ENCODE data around the gene INSYN2B. TPM values are rescaled to one million over a fixed set of nuclear protein-coding genes. Genes with fewer than 3 reads are reported as not detected.

INSYN2B gene
- total and polyA plus RNA-seq, 2 experiments from 2014 or later, result not detected

DNA sequence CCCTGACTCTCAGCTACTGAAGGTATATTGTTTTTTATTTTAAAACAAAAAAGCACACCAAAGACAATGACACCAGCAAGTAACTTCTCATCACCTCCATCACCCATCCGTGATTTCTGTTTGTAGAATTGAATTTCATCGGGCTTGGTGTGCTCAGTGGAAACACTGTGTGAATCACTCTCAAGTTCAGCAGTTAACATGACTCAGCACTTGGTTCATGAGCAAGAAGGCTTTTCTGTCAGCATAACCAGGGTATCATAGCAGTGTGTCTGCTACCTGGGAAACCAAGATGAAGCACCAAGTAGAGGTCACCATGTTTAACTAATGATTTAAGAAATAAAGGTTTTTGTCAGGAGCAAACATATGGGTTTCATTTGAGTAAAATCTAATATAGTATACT is 123.7 kb downstream of the INSYN2B start:
- ATAC-seq, result no peak

More for the DNA sequence above, 123.7 kb downstream of the INSYN2B start:
- Mint-ChIP-seq H3K27ac (no peak overlapping the region), H3K9me3 (peaks cover 13% of the 10 kb centered on the region; the same call in 2 of the 3 replicates), H3K4me3 (no peak overlapping the region), H3K36me3 (ENCODE audit: low read depth) (peaks cover 4% of the 10 kb centered on the region; the same call in 2 of the 3 replicates), H3K27me3 (ENCODE audit: insufficient read depth, low read depth, poor library complexity) (peaks cover 1% of the 10 kb centered on the region), H3K4me1 (no peaks in the 10 kb centered on the region; the same call in 2 of the 3 replicates)
- Histone ChIP-seq H2AFZ (no peak overlapping the region), H3K27ac (ENCODE audit: low read depth) (no peak overlapping the region), H3K79me2 (replicated peaks; ENCODE audit: insufficient read depth) (no peaks in the 10 kb centered on the region), H3K4me2 (no peak overlapping the region), H3K9me2 (ENCODE audit: insufficient read depth) (0 out of 2 replicates have a peak, but pooled peaks cover 4% of the 10 kb centered on the region), H4K20me1 (replicated peaks; ENCODE audit: insufficient read depth) (no peaks in the 10 kb centered on the region), H3K36me3 (ENCODE audit: insufficient read depth) (no peaks in the 10 kb centered on the region), H3K4me1 (ENCODE audit: insufficient read depth) (no peaks in the 10 kb centered on the region), H3K27me3 (ENCODE audit: insufficient read depth) (no peaks in the 10 kb centered on the region), H3K4me3 (no peak overlapping the region), H3F3A (replicated peaks; ENCODE audit: low read depth) (no peaks in the 10 kb centered on the region)
- TF ChIP-seq POLR2AphosphoS5 (IDR thresholded peaks at IDR 0.05; ENCODE audit: low read depth) (no peak), NANOG (IDR thresholded peaks at IDR 0.05; ENCODE audit: borderline replicate concordance) (no peak), EZH2phosphoT487 (IDR thresholded peaks at IDR 0.05; ENCODE audit: unreplicated experiment) (no peak), ZNF114 (CRISPR knock-in tag; IDR thresholded peaks at IDR 0.05) (no peak), CREB1 (CRISPR knock-in tag; IDR thresholded peaks at IDR 0.05; ENCODE audit: low read depth) (no peak), EZH2 (IDR thresholded peaks at IDR 0.05; ENCODE audit: low read depth, unreplicated experiment) (no peak), JUNB (IDR thresholded peaks at IDR 0.05; ENCODE audit: unreplicated experiment) (no peak)
- TF ChIP-seq, protein P1, sequence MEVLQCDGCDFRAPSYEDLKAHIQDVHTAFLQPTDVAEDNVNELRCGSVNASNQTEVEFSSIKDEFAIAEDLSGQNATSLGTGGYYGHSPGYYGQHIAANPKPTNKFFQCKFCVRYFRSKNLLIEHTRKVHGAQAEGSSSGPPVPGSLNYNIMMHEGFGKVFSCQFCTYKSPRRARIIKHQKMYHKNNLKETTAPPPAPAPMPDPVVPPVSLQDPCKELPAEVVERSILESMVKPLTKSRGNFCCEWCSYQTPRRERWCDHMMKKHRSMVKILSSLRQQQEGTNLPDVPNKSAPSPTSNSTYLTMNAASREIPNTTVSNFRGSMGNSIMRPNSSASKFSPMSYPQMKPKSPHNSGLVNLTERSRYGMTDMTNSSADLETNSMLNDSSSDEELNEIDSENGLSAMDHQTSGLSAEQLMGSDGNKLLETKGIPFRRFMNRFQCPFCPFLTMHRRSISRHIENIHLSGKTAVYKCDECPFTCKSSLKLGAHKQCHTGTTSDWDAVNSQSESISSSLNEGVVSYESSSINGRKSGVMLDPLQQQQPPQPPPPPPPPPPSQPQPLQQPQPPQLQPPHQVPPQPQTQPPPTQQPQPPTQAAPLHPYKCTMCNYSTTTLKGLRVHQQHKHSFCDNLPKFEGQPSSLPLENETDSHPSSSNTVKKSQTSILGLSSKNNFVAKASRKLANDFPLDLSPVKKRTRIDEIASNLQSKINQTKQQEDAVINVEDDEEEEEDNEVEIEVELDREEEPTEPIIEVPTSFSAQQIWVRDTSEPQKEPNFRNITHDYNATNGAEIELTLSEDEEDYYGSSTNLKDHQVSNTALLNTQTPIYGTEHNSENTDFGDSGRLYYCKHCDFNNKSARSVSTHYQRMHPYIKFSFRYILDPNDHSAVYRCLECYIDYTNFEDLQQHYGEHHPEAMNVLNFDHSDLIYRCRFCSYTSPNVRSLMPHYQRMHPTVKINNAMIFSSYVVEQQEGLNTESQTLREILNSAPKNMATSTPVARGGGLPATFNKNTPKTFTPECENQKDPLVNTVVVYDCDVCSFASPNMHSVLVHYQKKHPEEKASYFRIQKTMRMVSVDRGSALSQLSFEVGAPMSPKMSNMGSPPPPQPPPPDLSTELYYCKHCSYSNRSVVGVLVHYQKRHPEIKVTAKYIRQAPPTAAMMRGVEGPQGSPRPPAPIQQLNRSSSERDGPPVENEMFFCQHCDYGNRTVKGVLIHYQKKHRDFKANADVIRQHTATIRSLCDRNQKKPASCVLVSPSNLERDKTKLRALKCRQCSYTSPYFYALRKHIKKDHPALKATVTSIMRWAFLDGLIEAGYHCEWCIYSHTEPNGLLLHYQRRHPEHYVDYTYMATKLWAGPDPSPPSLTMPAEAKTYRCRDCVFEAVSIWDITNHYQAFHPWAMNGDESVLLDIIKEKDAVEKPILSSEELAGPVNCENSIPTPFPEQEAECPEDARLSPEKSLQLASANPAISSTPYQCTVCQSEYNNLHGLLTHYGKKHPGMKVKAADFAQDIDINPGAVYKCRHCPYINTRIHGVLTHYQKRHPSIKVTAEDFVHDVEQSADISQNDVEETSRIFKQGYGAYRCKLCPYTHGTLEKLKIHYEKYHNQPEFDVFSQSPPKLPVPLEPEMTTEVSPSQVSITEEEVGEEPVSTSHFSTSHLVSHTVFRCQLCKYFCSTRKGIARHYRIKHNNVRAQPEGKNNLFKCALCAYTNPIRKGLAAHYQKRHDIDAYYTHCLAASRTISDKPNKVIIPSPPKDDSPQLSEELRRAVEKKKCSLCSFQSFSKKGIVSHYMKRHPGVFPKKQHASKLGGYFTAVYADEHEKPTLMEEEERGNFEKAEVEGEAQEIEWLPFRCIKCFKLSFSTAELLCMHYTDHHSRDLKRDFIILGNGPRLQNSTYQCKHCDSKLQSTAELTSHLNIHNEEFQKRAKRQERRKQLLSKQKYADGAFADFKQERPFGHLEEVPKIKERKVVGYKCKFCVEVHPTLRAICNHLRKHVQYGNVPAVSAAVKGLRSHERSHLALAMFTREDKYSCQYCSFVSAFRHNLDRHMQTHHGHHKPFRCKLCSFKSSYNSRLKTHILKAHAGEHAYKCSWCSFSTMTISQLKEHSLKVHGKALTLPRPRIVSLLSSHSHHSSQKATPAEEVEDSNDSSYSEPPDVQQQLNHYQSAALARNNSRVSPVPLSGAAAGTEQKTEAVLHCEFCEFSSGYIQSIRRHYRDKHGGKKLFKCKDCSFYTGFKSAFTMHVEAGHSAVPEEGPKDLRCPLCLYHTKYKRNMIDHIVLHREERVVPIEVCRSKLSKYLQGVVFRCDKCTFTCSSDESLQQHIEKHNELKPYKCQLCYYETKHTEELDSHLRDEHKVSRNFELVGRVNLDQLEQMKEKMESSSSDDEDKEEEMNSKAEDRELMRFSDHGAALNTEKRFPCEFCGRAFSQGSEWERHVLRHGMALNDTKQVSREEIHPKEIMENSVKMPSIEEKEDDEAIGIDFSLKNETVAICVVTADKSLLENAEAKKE (CRISPR knock-in tag; IDR thresholded peaks at IDR 0.05), result no peak
- TF ChIP-seq, protein P2, sequence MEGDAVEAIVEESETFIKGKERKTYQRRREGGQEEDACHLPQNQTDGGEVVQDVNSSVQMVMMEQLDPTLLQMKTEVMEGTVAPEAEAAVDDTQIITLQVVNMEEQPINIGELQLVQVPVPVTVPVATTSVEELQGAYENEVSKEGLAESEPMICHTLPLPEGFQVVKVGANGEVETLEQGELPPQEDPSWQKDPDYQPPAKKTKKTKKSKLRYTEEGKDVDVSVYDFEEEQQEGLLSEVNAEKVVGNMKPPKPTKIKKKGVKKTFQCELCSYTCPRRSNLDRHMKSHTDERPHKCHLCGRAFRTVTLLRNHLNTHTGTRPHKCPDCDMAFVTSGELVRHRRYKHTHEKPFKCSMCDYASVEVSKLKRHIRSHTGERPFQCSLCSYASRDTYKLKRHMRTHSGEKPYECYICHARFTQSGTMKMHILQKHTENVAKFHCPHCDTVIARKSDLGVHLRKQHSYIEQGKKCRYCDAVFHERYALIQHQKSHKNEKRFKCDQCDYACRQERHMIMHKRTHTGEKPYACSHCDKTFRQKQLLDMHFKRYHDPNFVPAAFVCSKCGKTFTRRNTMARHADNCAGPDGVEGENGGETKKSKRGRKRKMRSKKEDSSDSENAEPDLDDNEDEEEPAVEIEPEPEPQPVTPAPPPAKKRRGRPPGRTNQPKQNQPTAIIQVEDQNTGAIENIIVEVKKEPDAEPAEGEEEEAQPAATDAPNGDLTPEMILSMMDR (conservative IDR thresholded peaks at IDR 0.05; ENCODE audit: low read depth in 2 of 2), result no peak
- TF ChIP-seq, protein P3, sequence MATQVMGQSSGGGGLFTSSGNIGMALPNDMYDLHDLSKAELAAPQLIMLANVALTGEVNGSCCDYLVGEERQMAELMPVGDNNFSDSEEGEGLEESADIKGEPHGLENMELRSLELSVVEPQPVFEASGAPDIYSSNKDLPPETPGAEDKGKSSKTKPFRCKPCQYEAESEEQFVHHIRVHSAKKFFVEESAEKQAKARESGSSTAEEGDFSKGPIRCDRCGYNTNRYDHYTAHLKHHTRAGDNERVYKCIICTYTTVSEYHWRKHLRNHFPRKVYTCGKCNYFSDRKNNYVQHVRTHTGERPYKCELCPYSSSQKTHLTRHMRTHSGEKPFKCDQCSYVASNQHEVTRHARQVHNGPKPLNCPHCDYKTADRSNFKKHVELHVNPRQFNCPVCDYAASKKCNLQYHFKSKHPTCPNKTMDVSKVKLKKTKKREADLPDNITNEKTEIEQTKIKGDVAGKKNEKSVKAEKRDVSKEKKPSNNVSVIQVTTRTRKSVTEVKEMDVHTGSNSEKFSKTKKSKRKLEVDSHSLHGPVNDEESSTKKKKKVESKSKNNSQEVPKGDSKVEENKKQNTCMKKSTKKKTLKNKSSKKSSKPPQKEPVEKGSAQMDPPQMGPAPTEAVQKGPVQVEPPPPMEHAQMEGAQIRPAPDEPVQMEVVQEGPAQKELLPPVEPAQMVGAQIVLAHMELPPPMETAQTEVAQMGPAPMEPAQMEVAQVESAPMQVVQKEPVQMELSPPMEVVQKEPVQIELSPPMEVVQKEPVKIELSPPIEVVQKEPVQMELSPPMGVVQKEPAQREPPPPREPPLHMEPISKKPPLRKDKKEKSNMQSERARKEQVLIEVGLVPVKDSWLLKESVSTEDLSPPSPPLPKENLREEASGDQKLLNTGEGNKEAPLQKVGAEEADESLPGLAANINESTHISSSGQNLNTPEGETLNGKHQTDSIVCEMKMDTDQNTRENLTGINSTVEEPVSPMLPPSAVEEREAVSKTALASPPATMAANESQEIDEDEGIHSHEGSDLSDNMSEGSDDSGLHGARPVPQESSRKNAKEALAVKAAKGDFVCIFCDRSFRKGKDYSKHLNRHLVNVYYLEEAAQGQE (IDR thresholded peaks at IDR 0.05; ENCODE audit: unreplicated experiment), result no peak
- no peak for DNase-seq (ENCODE audit: low spot score)
